Panc1 (cell line): ENCODE measurements around the gene RCOR1. TPM values are rescaled to one million over a fixed set of nuclear protein-coding genes. Genes with fewer than 3 reads are reported as not detected.

ENCODE experiments used
- ATAC-seq: fragments of 200-7000 bp; cut with Tn5 transposase; 2 replicates; pipeline ENCODE4 v1.9.1; 2020; ENCODE audit warnings: mild to moderate bottlenecking, moderate library complexity
- BruUV-seq: library from RNA; stranded (reverse); fragments of 400-500 nt; replicated peaks from 2 replicates; lab custom pipeline; 2021; lab: Mats Ljungman, UMichigan
- CTCF ChIA-PET: fragments of 300-600 bp; sonication (Branson Sonifier 250); formaldehyde crosslinking; loops from one replicate; lab custom pipeline; 2022; ENCODE audit warnings: antibody characterized with exemption; lab: Charles Lee
- POLR2A ChIA-PET: fragments of 300-600 bp; sonication (Branson Sonifier 250); formaldehyde crosslinking; loops from one replicate; lab custom pipeline; 2022; ENCODE audit warnings: antibody characterized with exemption; lab: Charles Lee
- DNase-seq: peaks from one replicate; pipeline ENCODE4 v3.0.0-alpha.2; 2010; ENCODE audit warnings: low read depth, low spot score
- H3K27ac ChIP-seq: 2 replicates; pipeline ENCODE4 v1.5.1; 2011; ENCODE audit warnings: mild to moderate bottlenecking, low read length, inconsistent platforms
- H3K27me3 ChIP-seq: fragments of 200-500 bp; sonication (Bioruptor generic); 2 replicates; pipeline ENCODE4 v1.6.0; 2014; ENCODE audit warnings: low read length, inconsistent platforms; ENCODE audit not compliant: control insufficient read depth, insufficient read depth
- H3K36me3 ChIP-seq: fragments of 200-500 bp; sonication (Bioruptor generic); 2 replicates; pipeline ENCODE4 v1.5.1; 2014; ENCODE audit warnings: inconsistent platforms, mild to moderate bottlenecking, low read length, moderate library complexity; ENCODE audit not compliant: control insufficient read depth, insufficient read depth
- H3K4me1 ChIP-seq: 2 replicates; pipeline ENCODE4 v1.5.1; 2011; ENCODE audit warnings: inconsistent platforms, mild to moderate bottlenecking, low read length, moderate library complexity; ENCODE audit not compliant: control insufficient read depth, insufficient read depth
- H3K4me3 ChIP-seq, 2 experiments: 2 replicates each; pipeline ENCODE4 v1.5.1; 2011 to 2012; ENCODE audit warnings: low read depth in 2 of 2, low read length in 2 of 2, mild to moderate bottlenecking in 2 of 2, inconsistent platforms in 1 of 2, moderate library complexity in 1 of 2
- H3K9me3 ChIP-seq: fragments of 200-500 bp; sonication (Bioruptor generic); 2 replicates; pipeline ENCODE4 v1.5.1; 2014; ENCODE audit warnings: low read depth, mild to moderate bottlenecking, inconsistent platforms, low read length, moderate library complexity; ENCODE audit not compliant: control insufficient read depth, insufficient read depth
- CTCF ChIP-seq: fragments of 450-650 bp; IDR thresholded peaks from 2 replicates; pipeline ENCODE4 v1.5.1; 2017; ENCODE audit warnings: mild to moderate bottlenecking
- POLR2AphosphoS5 ChIP-seq: IDR thresholded peaks from 2 replicates; pipeline ENCODE4 v1.6.1; 2012; ENCODE audit warnings: mild to moderate bottlenecking, low read depth, low read length, moderate library complexity
- REST ChIP-seq, 2 experiments: IDR thresholded peaks; 2 replicates each; pipeline ENCODE4 v1.6.1; 2011 to 2012; ENCODE audit warnings: low read depth in 2 of 2, control low read depth in 1 of 2, low read length in 1 of 2, mild to moderate bottlenecking in 1 of 2, moderate library complexity in 1 of 2; ENCODE audit not compliant: insufficient read depth in 1 of 2
- SIN3A ChIP-seq: IDR thresholded peaks from 2 replicates; pipeline ENCODE4 v1.6.1; 2012; ENCODE audit warnings: low read depth, mild to moderate bottlenecking, low read length, moderate library complexity, borderline replicate concordance; ENCODE audit not compliant: insufficient read depth
- TCF7L2 ChIP-seq: IDR thresholded peaks from 2 replicates; pipeline ENCODE4 v1.6.1; 2011; ENCODE audit warnings: mild to moderate bottlenecking, low read depth, low read length, inconsistent platforms
- in situ Hi-C: cut with HindIII; loops from 2 replicates; pipeline ENCODE4 v1.10.0; 2016; ENCODE audit warnings: low sequenced_read_pairs, low pct_unique_long_range_greater_than_20kb
- intact Hi-C: fragments of 100-400 bp; cut with micrococcal nuclease; formaldehyde crosslinking; loops from one replicate; pipeline ENCODE4 v1.10.0; 2022; ENCODE audit not compliant: unreplicated experiment
- total RNA-seq: library from RNA; stranded (reverse); gene quantifications from one replicate; pipeline ENCODE4 v1.2.1, GENCODE V29; 2021; ENCODE audit not compliant: unreplicated experiment

The RCOR1 gene
- total RNA-seq, 1 experiment from 2014 or later: 27.1 TPM

GRCh38 chr14:102645746-102646440, 53.4 kb downstream of the RCOR1 start:
- Histone ChIP-seq H3K4me3 (no peak overlapping the region), H3K9me3 (no peaks in the 10 kb centered on the region), H3K27me3 (no peaks in the 10 kb centered on the region), H3K4me1 (no peaks in the 10 kb centered on the region; the same call in 1 of the 2 replicates), H3K36me3 (no peaks in the 10 kb centered on the region), H3K27ac (no peak overlapping the region)
- CTCF ChIA-PET: no interaction called here
- no TSS peak for BruUV-seq
- TF ChIP-seq SIN3A: no peak
- intact Hi-C loops (no loop called here), in situ Hi-C loops (no loop called here)
- DNase-seq (no peak), ATAC-seq (no peak)
- POLR2A ChIA-PET: no interaction called here

GRCh38 chr14:102646615-102647014, 54.2 kb downstream of the RCOR1 start:
- in situ Hi-C loops: no loop called here
- TSS peak; percentile 34 for BruUV-seq

More at GRCh38 chr14:102646615-102647014, 54.2 kb downstream of the RCOR1 start:
- TF ChIP-seq TCF7L2 (no peak), REST (IDR thresholded peaks at IDR 0.05; ENCODE audit: insufficient read depth in 1 of 2, low read depth in 2 of 2, low read length in 1 of 2) (no peak), SIN3A (no peak), POLR2AphosphoS5 (no peak), CTCF (no peak)
- intact Hi-C loops: no loop called here
- Histone ChIP-seq H3K27ac (no peak overlapping the region), H3K36me3 (no peaks in the 10 kb centered on the region), H3K27me3 (no peaks in the 10 kb centered on the region), H3K9me3 (no peaks in the 10 kb centered on the region), H3K4me1 (no peaks in the 10 kb centered on the region; the same call in 1 of the 2 replicates), H3K4me3 (no peak overlapping the region)
- CTCF ChIA-PET: no interaction called here
- POLR2A ChIA-PET: no interaction called here
- DNase-seq (no peak), ATAC-seq (no peak)
